ENCODE measurements around the gene TLX2.

DNA sequence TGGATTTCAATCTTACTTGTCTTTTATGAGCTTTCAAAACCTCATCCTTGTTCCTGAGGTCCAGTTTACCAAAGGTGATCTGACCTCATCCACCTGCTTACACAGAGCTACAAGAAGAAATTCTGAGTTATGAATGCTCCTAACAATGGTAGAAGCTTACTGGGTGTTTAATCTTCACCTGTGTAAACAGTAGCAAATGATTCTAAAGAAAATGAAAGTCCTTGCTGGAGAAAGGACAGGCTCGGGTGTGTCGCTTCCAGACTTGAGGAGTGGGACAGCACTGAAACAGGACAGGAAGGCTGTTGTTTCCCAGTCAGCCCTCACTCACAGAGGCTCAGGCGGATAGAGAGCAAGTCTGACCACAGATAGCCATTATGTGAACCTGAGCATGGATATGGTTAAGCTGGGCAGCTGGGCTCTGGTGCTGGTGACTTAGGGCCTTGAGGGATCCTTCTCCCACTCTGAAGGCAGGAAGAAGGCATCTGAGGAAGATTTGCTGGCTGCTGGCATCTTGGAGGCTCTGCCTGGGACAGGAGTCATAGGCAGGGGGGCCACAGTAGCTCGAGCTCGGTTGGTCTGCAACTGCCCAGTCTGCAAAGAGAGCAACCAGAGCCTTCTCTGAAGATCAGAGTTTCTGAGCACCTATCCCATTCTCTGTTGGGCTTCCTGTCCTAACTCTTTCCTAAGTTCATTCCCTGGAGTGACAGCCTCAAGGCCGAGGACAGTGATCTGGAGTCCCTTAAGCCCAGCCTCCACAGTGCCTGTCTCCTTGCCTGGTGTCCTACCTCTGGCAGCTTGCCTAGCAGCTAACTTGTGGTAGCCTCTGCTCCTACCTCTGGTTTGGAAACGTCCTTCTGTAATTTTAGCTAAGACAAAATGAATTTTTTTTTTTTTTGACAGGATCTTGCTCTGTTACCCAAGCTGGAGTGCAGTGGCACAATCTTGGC is 44.3 kb downstream of the TLX2 start:
- TF ChIP-seq CTCF (IDR thresholded peaks at IDR 0.05; ENCODE audit: extremely low read depth in 1 of 2, insufficient read depth in 1 of 2, low read depth in 1 of 2, low read length in 2 of 2), result no peak
- no peak for TF ChIP-seq POLR2A (IDR thresholded peaks at IDR 0.05; ENCODE audit: low read depth, low read length)
- TF ChIP-seq POLR2AphosphoS5 (IDR thresholded peaks at IDR 0.05; ENCODE audit: insufficient read depth, low read depth, low read length), result no peak
- TF ChIP-seq EZH2 (IDR thresholded peaks at IDR 0.05; ENCODE audit: borderline replicate concordance, low read depth, low read length, severe bottlenecking), result no peak
